GM21786 (cell line): ENCODE measurements around the gene INPP4A.
A peak's percentile ranks its signal among the peaks of the same experiment; 100 is the strongest.
"Not testable (repeated sequence)": the region's sequence is repeated elsewhere in the genome, so short reads cannot be mapped to it uniquely, and the experiment has no call there.

Experiments
- ATAC-seq: cut with Tn5 transposase; IDR thresholded peaks from one replicate; pipeline ENCODE4 v1.9.1; 2021; ENCODE audit not compliant: unreplicated experiment

INPP4A gene

DNA sequence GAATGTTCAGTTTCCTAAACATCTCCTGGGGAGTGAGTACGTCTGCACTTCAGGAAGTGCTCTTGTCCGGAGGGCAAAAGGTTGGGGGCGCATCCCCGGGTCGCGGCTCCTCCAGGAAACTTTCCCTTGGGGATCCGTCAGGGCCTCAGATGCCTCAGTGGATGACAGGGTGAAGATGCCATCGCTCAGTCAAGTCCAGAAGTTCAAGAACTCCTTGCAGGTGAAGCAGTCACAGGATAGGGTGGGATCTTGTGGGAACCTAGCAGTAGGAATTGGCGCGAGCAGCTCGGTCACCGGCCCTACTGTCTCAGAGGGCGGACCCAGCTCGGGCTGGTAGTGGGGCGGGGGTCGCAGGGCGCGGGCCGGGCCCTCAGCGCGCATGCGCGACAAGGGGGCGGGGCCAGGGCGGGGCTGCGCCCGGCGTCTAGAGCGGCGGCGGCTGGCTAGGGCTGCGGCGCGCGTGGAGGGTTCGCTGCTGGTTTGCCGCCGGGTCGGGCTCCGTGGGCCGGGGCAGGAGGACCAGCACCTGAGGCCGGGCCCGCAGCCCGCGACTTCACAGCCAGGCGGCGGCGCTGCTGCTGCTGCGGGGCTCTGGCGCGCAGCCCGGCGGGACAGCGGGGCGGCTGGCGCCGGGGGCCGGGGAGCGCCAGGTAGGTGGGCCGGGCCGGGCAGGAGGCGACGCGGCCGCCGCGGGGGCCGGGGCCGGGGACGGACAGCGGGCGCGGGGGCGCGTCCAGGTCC lies at the start of gene INPP4A:
Gene INPP4A (plus strand): TSS at position 423 of the 741 bp plus-strand sequence. CDS start 75,191 bp downstream, outside the sequence.
- peak; percentile 72 for ATAC-seq

DNA sequence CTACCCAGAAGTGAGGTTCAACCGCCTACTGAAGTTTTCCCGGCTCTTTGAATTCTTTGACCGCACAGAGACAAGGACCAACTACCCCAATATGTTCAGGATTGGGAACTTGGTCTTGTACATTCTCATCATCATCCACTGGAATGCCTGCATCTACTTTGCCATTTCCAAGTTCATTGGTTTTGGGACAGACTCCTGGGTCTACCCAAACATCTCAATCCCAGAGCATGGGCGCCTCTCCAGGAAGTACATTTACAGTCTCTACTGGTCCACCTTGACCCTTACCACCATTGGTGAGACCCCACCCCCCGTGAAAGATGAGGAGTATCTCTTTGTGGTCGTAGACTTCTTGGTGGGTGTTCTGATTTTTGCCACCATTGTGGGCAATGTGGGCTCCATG lies 48.7 kb upstream of the INPP4A start:
- no peak for ATAC-seq

DNA sequence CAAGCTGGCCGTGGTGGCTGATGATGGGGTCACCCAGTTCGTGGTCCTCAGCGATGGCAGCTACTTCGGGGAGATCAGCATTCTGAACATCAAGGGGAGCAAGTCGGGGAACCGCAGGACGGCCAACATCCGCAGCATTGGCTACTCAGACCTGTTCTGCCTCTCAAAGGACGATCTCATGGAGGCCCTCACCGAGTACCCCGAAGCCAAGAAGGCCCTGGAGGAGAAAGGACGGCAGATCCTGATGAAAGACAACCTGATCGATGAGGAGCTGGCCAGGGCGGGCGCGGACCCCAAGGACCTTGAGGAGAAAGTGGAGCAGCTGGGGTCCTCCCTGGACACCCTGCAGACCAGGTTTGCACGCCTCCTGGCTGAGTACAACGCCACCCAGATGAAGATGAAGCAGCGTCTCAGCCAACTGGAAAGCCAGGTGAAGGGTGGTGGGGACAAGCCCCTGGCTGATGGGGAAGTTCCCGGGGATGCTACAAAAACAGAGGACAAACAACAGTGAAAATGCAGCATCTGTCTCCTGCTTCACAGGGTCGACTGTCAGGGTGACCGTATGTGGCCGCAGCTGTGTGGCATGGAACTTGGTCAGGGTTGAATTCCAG lies 47.8 kb upstream of the INPP4A start:
- ATAC-seq: no peak

DNA sequence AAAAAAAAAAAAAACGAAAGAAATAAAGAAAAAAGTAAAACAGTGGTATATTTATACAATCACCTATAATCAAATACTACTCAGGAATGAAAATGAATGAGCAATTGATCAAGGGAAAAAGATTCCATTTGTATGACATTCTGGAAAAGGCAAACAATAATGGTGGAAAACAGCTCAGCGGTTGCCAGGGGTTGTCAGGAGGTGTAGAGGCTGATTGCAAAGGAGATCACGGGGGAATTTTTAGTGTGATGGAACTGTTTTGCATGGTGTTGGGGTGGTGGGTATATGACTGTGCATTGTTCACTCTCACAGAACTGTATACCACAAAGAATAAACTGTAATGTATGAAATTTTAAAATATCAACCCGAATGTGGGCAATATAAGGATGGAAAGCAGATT lies 45.5 kb upstream of the INPP4A start:
- ATAC-seq: no peak

DNA sequence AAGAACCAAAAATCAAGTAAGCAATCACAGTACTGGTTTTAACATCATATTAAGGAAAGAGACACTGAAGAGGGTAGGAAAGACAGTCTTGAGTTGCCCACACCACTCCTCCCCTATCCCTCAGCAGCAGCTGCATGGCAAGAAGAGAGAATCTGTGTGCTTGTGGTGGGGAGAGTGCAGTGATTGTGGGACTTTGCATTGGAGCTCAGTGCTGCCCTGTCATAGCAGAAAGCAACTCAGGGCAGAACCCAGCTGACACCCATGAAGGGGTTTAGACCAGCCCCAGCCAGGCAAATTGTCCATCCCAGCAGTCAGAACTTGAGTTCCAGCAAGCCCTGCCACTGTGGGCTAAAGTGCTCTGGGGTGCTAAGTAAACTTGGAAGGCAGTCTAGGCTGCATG lies 40.8 kb upstream of the INPP4A start:
- ATAC-seq: no peak

DNA sequence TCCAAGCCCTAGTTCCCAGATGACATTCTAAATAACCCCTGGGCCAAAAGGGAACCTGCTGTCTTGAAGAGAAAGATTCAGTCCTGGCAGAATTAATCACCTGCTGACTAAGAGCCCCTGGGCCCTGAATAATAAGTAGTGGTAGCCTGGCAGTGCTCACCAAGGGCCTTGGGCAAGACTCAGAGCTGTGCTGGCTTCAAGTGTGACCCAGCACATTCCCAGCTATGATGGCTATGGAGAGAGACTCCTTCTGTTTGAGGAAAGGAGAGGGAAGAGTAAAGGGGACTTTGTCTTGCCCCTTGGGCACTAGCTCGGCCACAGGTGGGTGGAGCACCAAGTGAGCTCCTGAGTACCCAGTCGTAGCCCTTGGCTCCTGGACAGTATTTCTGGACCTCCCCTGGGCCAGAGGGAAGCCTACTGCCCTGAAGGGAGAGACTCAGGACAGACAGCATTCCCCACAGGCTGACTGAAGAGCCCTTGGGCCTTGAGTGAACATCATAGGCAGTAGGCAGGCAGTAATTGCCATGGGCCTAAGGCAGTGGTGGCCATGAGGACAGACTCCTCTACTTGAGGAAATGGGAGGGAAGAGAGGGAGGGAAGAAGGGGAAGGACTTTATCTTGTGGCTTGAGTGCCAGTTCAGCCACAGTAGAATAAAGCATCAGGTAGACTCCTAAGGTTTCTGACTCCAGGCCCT lies 40.0 kb upstream of the INPP4A start:
- no peak for ATAC-seq

DNA sequence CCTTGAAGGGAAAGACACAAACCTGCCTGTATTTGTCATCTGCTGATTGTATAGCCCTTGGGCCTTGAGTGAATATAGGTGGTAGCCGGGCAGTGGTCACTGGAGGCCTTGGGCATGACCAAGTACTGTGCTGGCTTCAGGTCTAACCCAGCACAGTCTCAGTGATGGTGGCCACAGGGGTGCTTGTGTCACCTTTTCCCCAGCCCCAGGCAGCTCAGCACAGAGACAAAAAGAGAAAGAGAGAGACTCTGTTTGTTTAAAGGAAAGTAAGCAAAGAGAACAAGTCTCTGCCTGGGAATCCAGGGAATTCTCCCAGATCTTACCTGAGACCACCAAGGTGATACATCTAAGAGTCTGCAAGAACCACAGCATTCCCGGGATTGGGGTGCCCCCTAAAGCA lies 39.4 kb upstream of the INPP4A start:
- no peak for ATAC-seq

DNA sequence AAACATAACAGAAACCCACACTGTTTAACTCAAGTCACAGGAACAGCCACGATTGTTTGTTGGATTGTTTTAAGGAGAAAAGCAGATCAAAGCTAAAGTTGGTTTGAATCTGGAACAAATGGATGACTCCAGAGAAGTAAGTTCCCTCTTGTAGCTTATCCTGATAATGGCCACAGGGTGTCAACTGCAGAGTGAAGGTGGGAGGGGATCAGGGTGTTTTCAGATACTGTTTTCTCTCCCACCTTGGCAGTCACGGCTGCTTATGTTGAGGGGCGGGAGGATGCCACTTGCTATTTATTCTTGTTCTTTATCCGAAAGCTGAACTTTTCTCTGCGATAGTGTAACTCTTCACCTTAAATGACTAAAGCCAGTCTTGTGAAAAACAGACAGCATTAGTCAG lies 36.5 kb upstream of the INPP4A start:
- no peak for ATAC-seq

DNA sequence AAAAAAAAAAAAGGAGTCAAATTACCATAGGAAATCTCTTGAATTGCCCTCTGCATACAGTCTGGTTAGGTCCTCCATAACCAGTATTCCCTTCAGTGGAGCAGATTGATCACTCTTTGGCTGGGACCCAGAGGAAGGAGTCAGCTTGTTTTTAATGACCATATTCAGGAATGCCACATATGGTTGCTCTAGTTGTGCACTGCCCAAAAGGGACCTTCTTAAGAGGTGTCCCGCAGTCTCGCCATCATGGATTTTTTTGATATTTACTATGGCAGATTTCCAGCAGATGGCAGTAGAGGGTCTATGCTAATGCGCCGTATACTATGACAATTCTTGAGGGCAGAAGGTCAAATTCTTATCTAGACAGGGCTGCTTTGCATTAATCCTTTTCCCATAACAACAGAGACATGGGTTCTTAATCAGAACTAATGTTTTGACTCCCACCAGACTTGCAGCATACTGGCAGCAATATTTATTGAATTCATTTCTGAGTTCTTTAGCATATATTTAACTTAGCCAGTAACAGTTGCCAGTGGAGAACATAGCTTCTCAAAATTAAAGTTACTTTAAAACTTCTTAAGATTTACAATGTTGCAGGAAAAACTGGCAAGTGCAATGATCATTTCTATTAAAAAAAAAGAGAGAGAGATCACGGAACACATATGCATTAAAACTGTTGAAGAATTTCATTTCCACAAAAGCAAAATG lies 31.8 kb upstream of the INPP4A start:
- ATAC-seq: no peak

DNA sequence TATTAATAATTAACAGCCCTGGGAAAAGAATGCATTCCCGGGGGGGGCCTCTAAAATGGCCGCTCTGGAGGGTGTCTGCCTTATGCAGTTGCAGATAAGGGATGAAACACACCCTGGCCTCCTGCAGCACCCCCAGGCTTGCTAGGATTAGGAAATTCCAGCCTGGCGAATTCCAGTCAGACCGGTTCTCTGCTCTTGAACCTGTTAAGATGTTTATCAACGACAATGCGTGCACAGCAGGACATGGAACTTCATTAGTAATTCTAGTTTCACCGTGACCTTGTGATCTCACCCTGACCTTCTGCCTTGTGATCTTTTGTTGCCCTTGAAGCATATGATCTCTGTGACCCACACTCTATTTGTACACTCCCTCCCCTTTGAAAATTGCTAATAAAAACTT lies 30.4 kb upstream of the INPP4A start:
- not testable (repeated sequence) for ATAC-seq

DNA sequence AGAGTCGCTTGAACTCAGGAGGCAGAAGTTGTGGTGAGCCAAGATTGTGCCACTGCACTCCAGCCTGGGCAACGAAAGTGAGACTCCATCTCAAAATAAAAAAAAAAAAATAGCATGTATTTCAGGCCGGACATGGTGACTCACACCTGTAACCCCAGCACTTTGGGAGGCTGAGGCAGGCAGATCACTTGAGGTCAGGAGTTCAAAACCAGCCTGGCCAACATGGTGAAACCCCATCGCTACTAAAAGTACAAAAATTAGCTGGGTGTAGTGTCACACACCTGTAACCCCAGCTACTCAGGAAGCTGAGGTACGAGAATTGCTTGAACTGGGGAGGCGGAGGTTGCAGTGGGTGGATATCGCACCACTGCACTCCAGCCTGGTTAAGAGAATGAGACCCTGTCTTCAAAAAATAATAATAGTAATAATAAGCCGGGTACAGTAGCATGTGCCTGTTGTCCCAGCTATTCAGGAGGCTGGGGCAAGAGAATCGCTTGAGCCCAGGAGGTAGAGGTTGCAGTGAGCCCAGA lies 28.9 kb upstream of the INPP4A start:
- not testable (repeated sequence) for ATAC-seq

DNA sequence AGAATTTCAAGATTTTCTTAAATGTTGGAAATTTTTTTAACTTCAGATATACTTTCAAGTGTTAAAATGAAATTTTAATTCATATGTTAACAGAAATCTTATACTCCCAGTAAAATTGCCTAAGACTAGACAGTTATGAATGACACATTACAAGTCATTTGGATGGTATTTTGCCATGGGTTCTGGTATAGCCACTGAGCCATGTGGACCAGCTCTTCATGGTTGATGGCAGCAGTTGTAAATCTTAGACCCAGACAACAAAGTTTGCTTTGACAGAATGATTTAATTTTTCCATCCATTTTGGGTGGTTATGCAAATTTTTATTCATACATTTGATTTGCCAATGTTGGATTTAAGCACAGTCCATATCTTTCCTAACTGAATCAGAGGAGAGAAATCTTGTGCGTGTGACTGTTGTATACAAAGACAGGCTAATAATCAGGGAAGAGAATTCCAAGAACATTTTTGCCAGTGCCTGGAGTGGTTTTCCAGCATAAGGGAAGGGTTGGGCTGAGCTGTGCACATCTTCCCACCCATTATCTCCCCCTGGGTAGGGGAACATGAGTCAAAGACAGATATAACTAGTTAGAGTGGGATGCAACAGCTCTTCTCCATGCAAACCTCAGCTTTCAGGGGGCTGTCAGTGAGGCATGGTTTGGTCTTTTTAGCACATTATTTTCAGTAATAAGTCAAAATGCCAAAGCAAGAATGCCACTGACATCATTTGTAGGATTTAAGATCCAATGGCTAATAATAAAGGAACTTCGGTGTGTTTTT lies 28.1 kb upstream of the INPP4A start:
- ATAC-seq: no peak

DNA sequence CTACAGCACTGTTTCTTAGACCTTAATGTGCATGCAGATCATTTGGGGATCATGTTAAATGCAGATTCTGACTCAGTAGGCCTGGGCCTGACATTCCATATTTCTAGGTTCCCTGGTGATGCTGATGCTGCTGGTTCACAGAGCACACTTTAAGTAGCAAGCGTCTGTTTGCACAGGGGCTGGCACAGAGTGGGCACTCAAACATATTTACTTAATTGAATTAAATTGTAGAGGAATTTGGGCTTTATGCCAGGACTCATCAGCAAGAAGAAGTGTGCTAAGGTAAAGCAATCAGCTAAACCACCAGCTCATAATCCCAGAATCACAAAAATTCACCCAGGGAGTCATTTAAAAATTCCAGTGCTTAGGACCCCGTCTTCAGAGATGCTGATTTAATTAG lies 25.1 kb upstream of the INPP4A start:
- no peak for ATAC-seq

DNA sequence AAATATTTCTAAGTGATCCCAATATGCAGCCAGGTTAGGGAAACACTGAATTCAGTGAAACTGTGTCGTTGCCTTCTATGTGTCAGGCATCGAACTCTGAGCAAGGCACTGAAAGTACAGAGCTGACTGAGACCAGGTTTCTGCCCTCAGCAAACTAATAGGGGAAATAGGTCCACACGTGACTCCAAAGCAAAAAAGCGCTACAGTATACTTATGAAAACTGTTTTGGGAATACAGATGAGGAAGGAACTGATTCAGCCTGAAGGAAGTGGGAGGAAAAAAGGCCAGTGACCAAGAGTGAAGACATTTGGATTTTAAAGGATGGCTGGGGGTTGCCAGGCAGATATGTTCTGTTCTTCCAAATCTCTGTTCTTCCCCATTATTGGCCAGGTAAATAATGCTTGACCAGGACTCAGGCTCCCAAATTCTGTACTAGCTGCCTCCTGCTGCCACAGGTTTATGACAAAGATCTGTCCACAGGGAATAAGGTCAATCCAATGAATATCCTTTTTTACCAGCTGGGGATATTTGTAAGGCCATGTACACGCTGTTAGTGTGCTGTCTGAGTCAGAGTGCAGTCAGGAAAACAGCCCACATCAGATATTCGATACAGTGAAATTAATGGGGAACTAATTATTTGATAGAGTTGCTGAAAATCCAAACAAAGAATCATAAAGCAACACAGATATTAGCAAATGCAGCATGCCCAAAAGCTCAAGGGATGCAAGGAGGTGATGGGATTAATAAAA lies 24.5 kb upstream of the INPP4A start:
- ATAC-seq: no peak

DNA sequence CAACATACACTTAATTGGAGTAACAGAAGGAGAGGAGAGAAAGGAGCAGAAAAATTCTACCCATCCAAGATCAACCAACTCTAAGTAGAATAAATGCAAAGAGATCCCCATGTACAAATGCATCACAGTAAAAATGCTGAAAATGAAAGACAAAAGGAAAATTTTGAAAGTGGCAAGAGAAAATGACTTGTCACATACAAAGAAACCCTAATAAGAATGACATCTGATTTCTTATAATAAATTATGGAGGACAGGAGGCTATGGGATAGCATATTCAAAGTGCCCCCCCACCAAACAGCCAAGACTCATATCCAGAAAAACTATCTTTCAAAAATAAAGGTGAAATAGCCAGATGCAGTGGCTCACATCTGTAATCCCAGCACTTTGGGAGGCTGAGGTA lies 22.2 kb upstream of the INPP4A start:
- ATAC-seq: no peak

DNA sequence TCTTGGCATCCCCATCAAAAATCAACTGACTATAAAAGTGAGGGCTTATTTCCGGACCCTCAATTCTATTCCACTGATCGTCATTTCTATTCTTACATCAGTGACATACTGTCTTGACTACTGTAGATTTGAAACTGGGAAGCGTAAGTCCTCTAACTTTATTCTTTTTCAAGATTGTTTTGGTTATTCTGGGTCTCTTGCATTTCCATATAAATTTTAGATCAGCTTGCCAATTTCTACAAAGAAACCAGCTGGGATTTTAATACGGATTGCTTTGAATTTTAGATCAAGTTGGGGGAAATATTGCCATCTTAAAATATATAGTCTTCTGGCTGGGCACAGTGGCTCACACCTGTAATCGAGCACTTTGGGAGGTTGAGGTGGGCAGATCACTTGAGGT lies 17.9 kb upstream of the INPP4A start:
- no peak for ATAC-seq

DNA sequence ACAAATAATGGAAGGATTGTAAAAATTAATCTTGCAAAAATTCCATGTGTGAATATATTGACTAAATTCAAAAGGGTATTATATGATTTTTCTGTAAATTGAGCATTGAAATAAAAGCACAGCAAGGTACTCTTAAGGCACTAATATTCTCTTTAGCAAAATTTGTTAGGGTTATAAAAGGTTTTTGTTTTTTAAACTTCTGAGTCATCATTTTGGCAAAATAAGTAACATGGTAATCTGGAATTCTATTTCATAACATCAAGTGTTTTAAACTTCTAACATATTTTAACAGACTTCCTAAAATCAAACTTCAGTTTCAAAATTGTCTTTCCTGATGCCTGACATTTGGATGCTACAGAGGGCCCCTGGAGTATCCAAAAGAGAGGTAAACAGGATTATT lies 12.5 kb upstream of the INPP4A start:
- no peak for ATAC-seq

DNA sequence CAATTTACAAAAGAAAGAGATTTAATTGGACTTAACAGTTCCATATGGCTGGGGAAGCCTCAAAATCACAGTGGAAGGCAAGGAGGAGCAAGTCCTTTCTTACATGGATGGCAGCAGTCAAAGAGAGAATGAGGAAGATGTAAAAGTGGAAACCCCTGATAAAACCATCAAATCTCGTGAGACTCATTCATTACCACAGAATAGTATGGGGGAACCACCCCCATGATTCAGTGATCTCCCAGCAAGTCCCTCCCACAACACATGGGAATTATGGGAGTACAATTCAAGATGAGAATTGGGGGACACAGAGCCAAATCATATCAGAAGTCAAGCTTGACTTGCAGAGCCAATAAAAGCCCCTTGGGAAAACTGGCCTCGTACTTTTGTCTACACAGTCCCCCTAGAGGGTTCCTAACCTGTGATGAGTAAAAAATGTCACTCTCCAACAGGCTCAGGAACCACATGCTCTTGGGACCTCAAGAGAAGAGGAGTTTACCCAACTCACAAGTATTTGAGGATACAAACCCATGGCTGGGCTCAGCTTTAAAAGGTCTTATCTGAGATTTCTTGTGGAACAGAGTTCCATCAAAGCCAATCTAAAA lies 11.2 kb upstream of the INPP4A start:
- no peak for ATAC-seq

DNA sequence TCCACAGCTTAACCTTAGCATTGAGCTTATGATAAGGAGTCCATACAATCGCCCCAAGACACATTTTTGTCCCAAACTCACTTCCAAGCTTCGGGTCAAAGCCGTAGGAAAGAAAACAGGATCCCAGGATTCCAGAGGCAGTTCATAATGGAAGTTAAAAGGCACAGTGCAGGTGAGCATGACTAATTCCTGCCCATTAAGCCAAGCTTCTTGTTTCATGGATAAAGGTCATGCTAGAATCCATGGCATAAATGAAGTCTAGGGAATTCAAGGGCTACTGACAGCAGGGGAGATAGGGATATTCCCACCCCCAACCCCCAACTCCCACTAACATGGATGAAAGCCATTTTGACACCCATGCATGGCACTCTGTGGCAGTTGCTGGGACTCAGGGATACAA lies 10.2 kb upstream of the INPP4A start:
- no peak for ATAC-seq
